ENCODE results near the gene UNC79.

UNC79 gene

DNA sequence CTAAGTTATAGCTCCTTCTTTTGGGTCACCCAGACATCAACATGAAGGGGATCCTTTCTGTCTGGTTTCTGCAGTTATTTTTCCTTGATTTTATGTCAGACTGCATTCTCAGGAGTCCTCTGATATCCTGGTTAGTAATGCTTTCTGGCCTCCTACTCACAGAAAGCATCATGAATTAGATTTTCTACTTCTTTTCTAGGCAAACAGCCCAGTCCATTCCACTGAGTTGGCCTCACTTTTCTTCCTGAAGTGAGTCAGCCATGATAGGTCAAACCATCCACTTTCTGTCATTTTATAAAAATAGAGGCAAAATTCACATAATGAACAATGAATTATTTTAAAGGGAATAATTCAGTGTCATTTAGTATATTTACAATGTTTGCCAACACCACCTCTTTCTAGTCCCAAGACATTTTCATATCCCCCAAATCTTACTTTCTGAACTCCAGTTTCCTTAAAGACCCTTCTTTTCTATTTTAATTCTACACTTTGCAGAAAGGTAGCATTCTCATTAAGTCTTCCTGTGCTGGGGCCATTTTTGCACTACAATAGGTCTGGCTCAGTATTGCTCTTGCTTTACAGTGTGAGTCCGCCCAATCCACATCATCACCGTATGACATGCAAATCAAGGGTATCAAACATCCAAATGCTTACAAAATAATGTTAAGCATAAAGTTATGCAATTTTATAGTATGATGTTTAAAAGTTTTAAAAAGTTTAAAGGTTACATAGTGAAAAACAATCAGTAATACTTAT is 95.1 kb downstream of the UNC79 start:
- H3K36me3 ChIP-seq = no peaks in the 10 kb centered on the region; the same call in 1 of the 2 replicates
- H3K27me3 ChIP-seq (ENCODE audit: insufficient read depth, low read depth, severe bottlenecking) = no peaks in the 10 kb centered on the region
- H3K4me3 ChIP-seq (ENCODE audit: low read depth, low read length) = no peak overlapping the region
- DNase-seq = no peak
- peaks cover 5% of the 10 kb centered on the region for H3K9me3 ChIP-seq (ENCODE audit: severe bottlenecking)
- TF ChIP-seq, protein P1, sequence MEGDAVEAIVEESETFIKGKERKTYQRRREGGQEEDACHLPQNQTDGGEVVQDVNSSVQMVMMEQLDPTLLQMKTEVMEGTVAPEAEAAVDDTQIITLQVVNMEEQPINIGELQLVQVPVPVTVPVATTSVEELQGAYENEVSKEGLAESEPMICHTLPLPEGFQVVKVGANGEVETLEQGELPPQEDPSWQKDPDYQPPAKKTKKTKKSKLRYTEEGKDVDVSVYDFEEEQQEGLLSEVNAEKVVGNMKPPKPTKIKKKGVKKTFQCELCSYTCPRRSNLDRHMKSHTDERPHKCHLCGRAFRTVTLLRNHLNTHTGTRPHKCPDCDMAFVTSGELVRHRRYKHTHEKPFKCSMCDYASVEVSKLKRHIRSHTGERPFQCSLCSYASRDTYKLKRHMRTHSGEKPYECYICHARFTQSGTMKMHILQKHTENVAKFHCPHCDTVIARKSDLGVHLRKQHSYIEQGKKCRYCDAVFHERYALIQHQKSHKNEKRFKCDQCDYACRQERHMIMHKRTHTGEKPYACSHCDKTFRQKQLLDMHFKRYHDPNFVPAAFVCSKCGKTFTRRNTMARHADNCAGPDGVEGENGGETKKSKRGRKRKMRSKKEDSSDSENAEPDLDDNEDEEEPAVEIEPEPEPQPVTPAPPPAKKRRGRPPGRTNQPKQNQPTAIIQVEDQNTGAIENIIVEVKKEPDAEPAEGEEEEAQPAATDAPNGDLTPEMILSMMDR (IDR thresholded peaks at IDR 0.05; ENCODE audit: low read depth, low read length) = no peak
- H3K27ac ChIP-seq = no peak overlapping the region

GRCh38 chr14:93527203-93527607 is 96.5 kb downstream of the UNC79 start:
- DNase-seq = no peak
- TF ChIP-seq, protein P1 (IDR thresholded peaks at IDR 0.05; ENCODE audit: low read depth, low read length) = no peak

GRCh38 chr14:93528884-93529558 is 98.3 kb downstream of the UNC79 start:
- TF ChIP-seq, protein P1 (IDR thresholded peaks at IDR 0.05; ENCODE audit: low read depth, low read length) = no peak
- no peak overlapping the region for H3K27ac ChIP-seq
- no peak for DNase-seq
- no peak overlapping the region for H3K4me3 ChIP-seq (ENCODE audit: low read depth, low read length)
- no peaks in the 10 kb centered on the region for H3K27me3 ChIP-seq (ENCODE audit: insufficient read depth, low read depth, severe bottlenecking)
- H3K9me3 ChIP-seq (ENCODE audit: severe bottlenecking) = no peaks in the 10 kb centered on the region
- H3K36me3 ChIP-seq = no peaks in the 10 kb centered on the region; the same call in 1 of the 2 replicates

More at GRCh38 chr14:93527203-93527607, 96.5 kb downstream of the UNC79 start:
- Histone ChIP-seq H3K36me3 (no peaks in the 10 kb centered on the region; the same call in 1 of the 2 replicates), H3K4me3 (ENCODE audit: low read depth, low read length) (no peak overlapping the region), H3K27me3 (ENCODE audit: insufficient read depth, low read depth, severe bottlenecking) (no peaks in the 10 kb centered on the region), H3K9me3 (ENCODE audit: severe bottlenecking) (no peaks in the 10 kb centered on the region), H3K27ac (no peak overlapping the region)

- no peak for DNase-seq
- TF ChIP-seq, protein P1 (IDR thresholded peaks at IDR 0.05; ENCODE audit: low read depth, low read length) = no peak
- Histone ChIP-seq H3K27ac (no peak overlapping the region), H3K4me3 (ENCODE audit: low read depth, low read length) (no peak overlapping the region), H3K27me3 (ENCODE audit: insufficient read depth, low read depth, severe bottlenecking) (no peaks in the 10 kb centered on the region), H3K9me3 (ENCODE audit: severe bottlenecking) (no peaks in the 10 kb centered on the region), H3K36me3 (no peaks in the 10 kb centered on the region)
Observed at GRCh38 chr14:93531644-93532043, 100.9 kb downstream of the UNC79 start.

DNA sequence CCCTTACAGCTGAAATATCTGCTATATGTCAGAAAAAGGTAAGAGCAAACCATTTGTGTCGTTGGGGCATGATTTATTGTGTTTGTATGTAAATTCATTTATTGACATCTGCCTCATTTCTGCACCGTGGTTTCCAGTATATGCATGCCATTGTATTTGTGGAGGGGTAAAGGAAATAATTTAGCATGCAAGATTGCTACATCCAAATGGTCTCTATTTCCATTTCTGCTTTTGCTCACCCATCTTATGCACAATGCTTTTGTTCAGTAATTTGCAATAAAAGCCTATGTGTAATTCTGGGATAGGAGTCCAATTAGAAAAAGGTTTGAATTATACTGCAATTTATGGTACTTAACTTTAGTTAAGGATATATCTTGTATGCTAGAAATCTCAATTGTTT is 101.8 kb downstream of the UNC79 start:
- H3K9me3 ChIP-seq (ENCODE audit: severe bottlenecking) = no peaks in the 10 kb centered on the region
- no peaks in the 10 kb centered on the region for H3K27me3 ChIP-seq (ENCODE audit: insufficient read depth, low read depth, severe bottlenecking)
- no peak for DNase-seq
- no peak overlapping the region for H3K4me3 ChIP-seq (ENCODE audit: low read depth, low read length)
- TF ChIP-seq, protein P1 (IDR thresholded peaks at IDR 0.05; ENCODE audit: low read depth, low read length) = no peak
- no peak overlapping the region for H3K27ac ChIP-seq
- H3K36me3 ChIP-seq = no peaks in the 10 kb centered on the region
